ENCODE measurements around the gene SPAG17.

The SPAG17 gene

GRCh38 chr1:118047650-118048224, 137.3 kb downstream of the SPAG17 start:
- DNase-seq = no peak

DNA sequence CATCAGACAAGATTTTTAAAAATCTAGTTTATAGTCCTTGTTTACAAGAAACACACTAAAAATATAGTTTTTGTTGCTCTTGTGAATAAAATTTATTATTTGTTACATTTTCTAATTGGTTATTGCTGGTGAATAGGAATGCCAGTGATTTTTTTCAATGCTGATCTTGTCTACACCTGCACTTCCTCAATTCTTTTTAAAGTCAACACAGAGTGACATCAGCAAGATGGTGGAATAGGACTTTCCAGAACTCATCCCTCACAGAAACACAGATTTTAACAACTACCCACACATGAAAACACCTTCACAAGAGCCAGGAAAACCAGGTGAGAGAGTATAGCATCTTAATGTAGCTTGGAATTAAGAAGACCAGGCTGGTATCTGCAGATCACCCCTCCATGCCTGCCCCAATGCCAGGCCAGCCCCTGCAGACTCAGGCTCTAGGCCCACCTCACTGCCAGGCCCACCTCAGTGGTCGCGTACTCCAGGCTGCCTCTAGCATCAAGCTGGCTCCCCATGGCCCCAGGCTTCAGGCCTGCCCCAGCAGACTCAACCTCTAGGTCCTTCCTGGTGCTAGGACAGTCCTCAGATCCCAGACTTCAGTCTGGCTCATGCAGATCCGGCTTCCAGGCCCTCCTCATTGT, 137.9 kb downstream of the SPAG17 start:
- no peak for DNase-seq

- no peak for DNase-seq
Measured at GRCh38 chr1:118043624-118044023, 141.4 kb downstream of the SPAG17 start.

GRCh38 chr1:118042501-118042900, 142.5 kb downstream of the SPAG17 start:
- DNase-seq = no peak

GRCh38 chr1:118039170-118039569, 145.9 kb downstream of the SPAG17 start:
- no peak for DNase-seq

DNA sequence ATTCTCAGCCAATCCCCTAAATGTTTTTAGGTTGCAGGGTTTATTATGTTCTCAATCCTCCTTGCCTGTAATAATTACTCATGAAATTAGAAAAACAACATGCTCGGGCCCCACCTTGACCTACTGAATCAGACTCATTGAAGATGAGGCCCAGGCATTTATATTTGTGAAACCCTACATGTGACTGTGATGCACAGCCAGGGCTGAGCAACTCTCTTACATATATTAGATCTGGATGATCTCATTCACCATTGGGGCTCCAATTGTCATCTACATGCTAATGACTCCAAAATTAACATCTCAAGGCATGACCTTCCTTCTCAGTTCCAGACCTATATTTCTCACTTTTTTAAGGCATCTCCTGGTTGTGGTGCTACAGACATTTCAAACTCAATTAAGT, 152.1 kb downstream of the SPAG17 start:
- DNase-seq = no peak

DNA sequence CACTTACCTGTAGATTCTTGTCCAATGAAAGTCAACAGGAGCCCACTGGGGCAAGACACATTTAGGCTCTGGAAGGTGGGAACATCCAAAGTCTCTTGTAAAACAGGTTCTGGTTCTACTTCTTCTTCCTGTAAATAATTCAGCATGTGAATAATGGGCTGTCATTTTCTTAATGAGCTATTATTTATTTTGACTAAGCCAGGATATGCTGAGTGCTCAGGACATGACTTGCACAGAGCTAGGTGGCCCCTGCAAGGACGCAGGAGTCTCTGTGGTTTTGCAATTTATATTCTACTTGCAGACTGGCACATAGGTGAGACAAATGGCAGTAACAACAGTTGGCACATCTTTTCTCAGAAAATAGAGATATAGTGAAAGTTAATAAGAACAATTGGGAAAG, 156.8 kb downstream of the SPAG17 start:
- DNase-seq = no peak

GRCh38 chr1:118023199-118023598, 161.8 kb downstream of the SPAG17 start:
- no peak for DNase-seq

- DNase-seq = no peak
Measured at GRCh38 chr1:118021668-118022067, 163.4 kb downstream of the SPAG17 start.

DNA sequence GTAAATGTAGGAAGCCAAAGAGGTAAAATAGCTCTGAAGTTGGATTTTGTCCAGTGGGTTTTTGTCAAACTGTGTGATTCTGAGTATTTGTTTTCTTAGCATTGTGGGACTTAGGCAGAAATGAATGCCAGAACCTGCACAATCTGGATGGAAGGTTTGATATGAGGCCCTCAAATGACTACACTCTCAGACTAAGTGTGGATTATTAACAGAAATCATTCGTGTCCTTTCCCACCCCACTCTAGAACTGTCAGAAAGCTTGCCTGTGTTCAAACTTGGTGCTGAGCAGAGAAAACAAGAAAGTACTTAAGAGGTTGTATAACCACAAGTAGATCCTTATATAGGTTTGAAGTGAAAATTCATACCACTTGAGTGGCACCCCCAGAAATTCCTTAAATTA, 167.0 kb downstream of the SPAG17 start:
- no peak for DNase-seq

DNA sequence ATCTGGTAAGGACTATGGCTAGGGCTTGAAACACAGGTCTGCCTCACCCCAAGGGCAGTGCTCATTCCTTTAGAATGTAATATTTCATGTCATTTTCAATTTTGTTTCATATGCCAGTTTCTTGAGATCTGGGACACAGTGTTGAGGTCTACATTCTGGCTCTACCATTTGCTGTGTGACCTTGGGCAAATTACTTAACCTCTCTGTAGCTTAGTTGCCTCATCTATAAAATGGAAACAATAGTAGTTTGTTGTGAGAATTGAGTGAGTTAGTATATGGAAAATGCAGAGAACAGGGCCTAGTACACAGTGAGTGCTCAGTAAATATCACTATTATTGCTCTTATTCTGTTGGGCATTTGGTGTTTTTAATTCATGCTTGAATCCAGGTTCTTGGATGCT, 171.1 kb downstream of the SPAG17 start:
- DNase-seq = no peak

DNA sequence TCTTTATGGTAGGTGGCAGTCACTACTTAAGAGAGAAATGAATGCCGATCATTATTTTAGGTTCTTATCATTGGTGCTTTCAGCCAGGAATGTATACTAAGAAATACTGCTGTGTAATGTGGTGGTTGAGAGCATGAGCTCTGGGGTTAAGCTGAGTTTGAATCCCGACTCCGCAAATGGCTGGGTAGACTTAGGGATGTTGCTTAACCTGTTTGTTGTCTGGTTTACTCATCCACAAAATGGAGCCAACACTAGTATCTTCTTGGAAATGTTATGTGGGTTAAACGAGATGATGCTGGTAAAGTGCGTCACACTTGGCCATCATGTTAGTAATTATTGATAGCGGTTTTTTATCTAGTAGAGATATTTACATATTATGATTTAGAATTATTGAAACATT, 171.7 kb downstream of the SPAG17 start:
- DNase-seq = no peak

- DNase-seq = no peak
Measured at GRCh38 chr1:118012515-118013124, 172.4 kb downstream of the SPAG17 start.

DNA sequence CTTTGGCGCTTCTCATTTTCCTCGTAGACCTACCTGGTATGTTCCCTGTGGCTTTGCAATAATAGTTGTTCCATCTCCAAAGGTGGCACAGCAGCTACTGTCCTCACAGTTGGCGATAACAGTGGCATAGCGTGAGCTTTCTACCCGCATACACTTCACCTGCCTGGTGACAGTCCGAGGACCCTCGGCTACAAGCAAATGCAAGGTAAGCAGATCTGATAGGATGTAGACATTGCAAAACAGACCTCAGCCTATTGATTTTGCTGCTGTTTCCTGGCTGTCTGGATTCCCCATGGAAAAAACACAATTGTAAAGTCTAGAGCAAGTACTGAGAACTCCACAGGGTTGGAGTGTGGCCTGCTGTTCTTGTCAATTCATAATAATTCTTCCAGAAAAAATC, 177.0 kb downstream of the SPAG17 start:
- no peak for DNase-seq

- DNase-seq = no peak
Measured at GRCh38 chr1:118007391-118007790, 177.6 kb downstream of the SPAG17 start.

- DNase-seq = no peak
Measured at GRCh38 chr1:118004312-118004711, 180.7 kb downstream of the SPAG17 start.

DNA sequence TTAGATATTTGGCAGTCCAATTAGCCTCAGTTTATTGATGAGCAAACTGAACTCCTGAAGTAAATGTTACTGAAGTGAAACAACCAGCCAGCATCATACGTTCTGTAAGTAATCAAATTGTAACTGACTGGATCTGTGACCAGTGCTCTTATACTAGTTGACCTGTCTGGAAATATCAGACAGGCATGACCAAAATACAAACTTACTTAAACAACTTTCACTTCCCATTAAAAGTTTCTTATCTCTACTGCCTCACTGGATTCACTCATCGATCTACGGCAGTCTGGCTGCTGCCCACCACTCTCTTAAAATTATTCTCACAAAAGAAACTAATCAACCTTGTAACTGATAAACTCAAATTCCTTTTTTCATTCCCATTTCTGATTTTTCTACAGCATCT, 199.1 kb downstream of the SPAG17 start:
- DNase-seq = no peak

DNA sequence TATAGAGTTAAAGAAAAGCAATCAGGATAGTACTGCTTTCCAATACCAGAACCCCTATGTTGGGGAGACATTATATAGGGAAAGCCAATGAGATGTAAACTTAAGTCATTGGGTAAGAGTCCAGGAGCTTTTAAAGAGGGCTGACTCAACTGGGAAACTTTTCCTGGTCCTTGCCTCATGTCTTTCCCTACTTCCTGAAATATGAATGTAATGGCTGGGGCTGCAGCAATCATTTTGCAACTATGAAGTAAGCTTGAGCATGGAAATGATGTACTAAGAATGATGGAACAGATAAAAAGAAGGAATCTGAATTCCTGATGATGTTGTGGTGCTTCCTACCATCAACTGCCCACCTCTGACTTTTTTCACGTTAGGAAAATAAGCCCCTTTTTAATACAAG, 199.8 kb downstream of the SPAG17 start:
- no peak for DNase-seq

- no peak for DNase-seq
Measured at GRCh38 chr1:117981455-117982192, 203.4 kb downstream of the SPAG17 start.

- no peak for DNase-seq
Measured at GRCh38 chr1:117976381-117976780, 208.6 kb downstream of the SPAG17 start.

- no peak for DNase-seq
Measured at GRCh38 chr1:117971777-117972176, 213.3 kb downstream of the SPAG17 start.

GRCh38 chr1:117970252-117970651, 214.8 kb downstream of the SPAG17 start:
- DNase-seq = no peak

DNA sequence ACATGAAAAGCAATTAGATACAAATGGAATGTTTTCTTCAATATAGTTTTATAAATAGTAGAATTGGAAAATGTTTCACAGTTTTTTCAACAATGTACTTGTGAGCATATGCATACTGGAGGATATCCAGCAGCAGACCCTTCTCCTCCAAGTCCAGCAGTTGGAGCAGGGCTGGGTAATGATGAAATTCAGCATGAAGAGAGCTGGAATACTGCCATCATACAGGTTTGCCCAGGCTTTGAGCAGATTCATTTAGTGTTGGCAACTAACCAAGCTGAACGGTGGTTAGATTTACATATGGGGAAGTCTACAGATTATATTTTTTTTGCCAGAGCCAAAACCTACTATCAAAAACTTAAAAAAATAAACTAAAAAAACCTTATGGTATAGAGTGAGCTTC, 217.1 kb downstream of the SPAG17 start:
- no peak for DNase-seq

DNA sequence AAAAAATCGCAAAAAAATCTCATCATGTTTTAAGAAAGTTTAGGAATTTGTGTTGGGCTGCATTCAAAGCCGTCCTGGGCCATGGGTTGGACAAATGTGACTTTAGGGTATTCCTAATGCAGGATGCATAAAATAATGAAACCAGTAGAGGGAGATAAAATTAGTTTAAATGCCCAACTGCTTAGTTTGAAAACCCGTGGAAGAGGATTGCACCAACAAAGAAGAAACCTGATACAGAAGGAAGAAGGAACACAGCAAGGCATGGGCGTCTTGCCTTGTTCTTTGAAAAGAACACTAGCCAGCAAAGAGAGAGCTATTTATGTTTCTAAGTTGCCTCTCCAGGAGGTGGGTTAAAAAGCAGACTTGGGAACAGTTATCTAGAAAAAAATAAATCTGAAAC, 217.6 kb downstream of the SPAG17 start:
- DNase-seq = no peak
